GM12891 (cell line): ENCODE results near the gene NFE2L2.

ENCODE experiments used
- PAX5 ChIP-seq: IDR thresholded peaks from 2 replicates; pipeline ENCODE4 v1.6.1; 2011; ENCODE audit warnings: low read length, moderate library complexity, mild to moderate bottlenecking; ENCODE audit not compliant: insufficient read depth, severe bottlenecking
- POLR2A ChIP-seq: IDR thresholded peaks from 2 replicates; pipeline ENCODE4 v1.6.1; 2011; ENCODE audit warnings: low read depth, low read length, control low read depth
- POLR2AphosphoS5 ChIP-seq: IDR thresholded peaks from 2 replicates; pipeline ENCODE4 v1.6.1; 2011; ENCODE audit warnings: low read depth, low read length, control low read depth
- POU2F2 ChIP-seq: IDR thresholded peaks from 2 replicates; pipeline ENCODE4 v1.6.1; 2011; ENCODE audit warnings: low read depth, mild to moderate bottlenecking, control low read depth, low read length, moderate library complexity
- SPI1 ChIP-seq: IDR thresholded peaks from 2 replicates; pipeline ENCODE4 v1.6.1; 2011; ENCODE audit warnings: low read depth, low read length, control low read depth
- TAF1 ChIP-seq: IDR thresholded peaks from 2 replicates; pipeline ENCODE4 v1.6.1; 2011; ENCODE audit warnings: low read depth, low read length, control low read depth

DNA sequence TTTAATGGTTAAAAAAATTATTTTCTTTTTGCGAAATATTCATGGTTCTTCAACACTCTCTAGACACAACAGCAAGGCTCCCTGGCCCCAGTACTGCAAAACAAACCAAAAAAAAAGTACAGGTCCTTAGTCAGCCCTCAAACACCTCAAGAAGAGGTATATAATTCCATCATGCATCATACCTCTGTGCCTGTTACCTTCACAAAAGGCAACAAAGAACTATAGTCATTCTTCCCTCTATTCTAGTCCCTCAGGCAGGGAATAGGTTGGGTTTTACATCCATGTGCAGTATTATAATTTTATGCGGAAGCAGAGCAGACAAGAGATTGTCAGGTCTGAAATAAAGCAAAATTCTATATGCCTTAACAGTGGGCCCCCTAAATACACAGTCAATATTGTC, 8.5 kb downstream of the NFE2L2 start:
- TF ChIP-seq POLR2AphosphoS5 (no peak), POLR2A (no peak), TAF1 (no peak), SPI1 (no peak), PAX5 (no peak), POU2F2 (no peak)
